HepG2 (cell line): Measurements from ENCODE around the gene POTEF. TPM values are rescaled to one million over a fixed set of nuclear protein-coding genes. Genes with fewer than 3 reads are reported as not detected.
"Not testable (repeated sequence)": the region's sequence is repeated elsewhere in the genome, so short reads cannot be mapped to it uniquely, and the experiment has no call there.

Source experiments
- ATAC-seq: fragments of 200-7000 bp; cut with Tn5 transposase; 3 replicates; pipeline ENCODE4 v1.9.1; 2020; ENCODE audit warnings: mild to moderate bottlenecking, moderate library complexity
- BruUV-seq: library from RNA; stranded (reverse); fragments of 400-500 nt; replicated peaks from 2 replicates; lab custom pipeline; 2021; lab: Mats Ljungman, UMichigan
- CTCF ChIA-PET: fragments of 300-600 bp; formaldehyde crosslinking; extraction: SDS; loops from one replicate; lab custom pipeline; 2021; ENCODE audit warnings: low total read pairs, inconsistent platforms, low intra/inter-chr PET ratio; lab: Yijun Ruan, JAX
- POLR2A ChIA-PET: fragments of 350-600 bp; sonication (Branson Sonifier 250); formaldehyde crosslinking; loops from one replicate; lab custom pipeline; 2020; ENCODE audit warnings: antibody characterized with exemption, inconsistent platforms; lab: Yijun Ruan, JAX
- DNase-seq: peaks from one replicate; pipeline ENCODE4 v3.0.0-alpha.2; 2015; ENCODE audit warnings: low spot score
- FAIRE-seq: peaks from 3 replicates; lab custom pipeline; 2011; peaks lifted over from hg19 to GRCh38; lab: Jason Lieb, UNC
- H2AFZ ChIP-seq: one replicate; pipeline ENCODE4 v1.6.1; 2011; ENCODE audit warnings: low read length, inconsistent platforms
- H3K27ac ChIP-seq: fragments of 300-600 bp; 3 replicates; pipeline ENCODE4 v1.8.0; 2011; ENCODE audit warnings: mixed run types, mild to moderate bottlenecking, mixed read lengths, low read length, inconsistent platforms; ENCODE audit not compliant: insufficient read depth; ENCODE audit errors: extremely low read length
- H3K27me3 ChIP-seq, 2 experiments: fragments of 200-600 bp in 1 of 2; 2 replicates in 1 of 2; 3 replicates in 1 of 2; pipeline versions ENCODE4 v1.6.0 to v1.8.0; 2011; ENCODE audit warnings: low read length in 2 of 2, mild to moderate bottlenecking in 2 of 2, moderate library complexity in 2 of 2, inconsistent platforms in 1 of 2; ENCODE audit not compliant: insufficient read depth in 2 of 2, control insufficient read depth in 1 of 2
- H3K36me3 ChIP-seq, 2 experiments: fragments of 200-600 bp in 1 of 2; replicated peaks in 1 of 2; 2 replicates in 1 of 2; 3 replicates in 1 of 2; pipeline versions ENCODE4 v1.5.1 to v1.8.0; 2011; ENCODE audit warnings: low read length in 2 of 2, inconsistent platforms in 1 of 2; ENCODE audit not compliant: insufficient read depth in 2 of 2, control insufficient read depth in 1 of 2
- H3K4me1 ChIP-seq: 2 replicates; pipeline ENCODE4 v1.5.1; 2012; ENCODE audit warnings: low read length, inconsistent platforms; ENCODE audit not compliant: insufficient read depth
- H3K4me2 ChIP-seq: 2 replicates; pipeline ENCODE4 v1.6.0; 2011; ENCODE audit warnings: low read depth, low read length, inconsistent platforms
- H3K4me3 ChIP-seq, 3 experiments: fragments of 200-600 bp in 1 of 3; sonication (generic), shearing (Covaris generic) in 1 of 3; replicated peaks in 1 of 3; 2 replicates each; pipeline ENCODE4 v1.5.1; 2011 to 2016; ENCODE audit warnings: low read length in 3 of 3, inconsistent platforms in 2 of 3, low read depth in 2 of 3, mild to moderate bottlenecking in 2 of 3, control low read depth in 1 of 3, mixed read lengths in 1 of 3; ENCODE audit not compliant: insufficient read depth in 1 of 3
- H3K79me2 ChIP-seq: one replicate; pipeline ENCODE4 v1.6.1; 2011; ENCODE audit warnings: low read length, inconsistent platforms; ENCODE audit not compliant: insufficient read depth
- H3K9ac ChIP-seq: 2 replicates; pipeline ENCODE4 v1.6.0; 2011; ENCODE audit warnings: mild to moderate bottlenecking, low read depth, low read length, inconsistent platforms; ENCODE audit not compliant: insufficient read depth
- H3K9me3 ChIP-seq: 2 replicates; pipeline ENCODE4 v1.5.1; 2012; ENCODE audit warnings: mild to moderate bottlenecking, low read length
- H4K20me1 ChIP-seq: 2 replicates; pipeline ENCODE4 v1.6.0; 2011; ENCODE audit warnings: inconsistent platforms, mild to moderate bottlenecking, low read length, moderate library complexity; ENCODE audit not compliant: insufficient read depth
- NR2F6 ChIP-seq, 2 experiments: IDR thresholded peaks; 2 replicates each; pipeline ENCODE4 v1.6.1; 2016; ENCODE audit warnings: antibody characterized with exemption in 1 of 2, mild to moderate bottlenecking in 1 of 2
- SALL1 ChIP-seq: sonication (generic); formaldehyde crosslinking; IDR thresholded peaks from 2 replicates; pipeline ENCODE4 v1.8.0; 2022; ENCODE audit warnings: mild to moderate bottlenecking, missing genetic modification reagents
- ZNF383 ChIP-seq: sonication (generic); formaldehyde crosslinking; IDR thresholded peaks from 2 replicates; pipeline ENCODE4 v1.4.0; 2020; ENCODE audit warnings: missing genetic modification reagents, mild to moderate bottlenecking, borderline replicate concordance
- WGBS: methylation state at CpG from one replicate; pipeline ENCODE4 v1.1.6; 2017; ENCODE audit warnings: low lambda C conversion rate; 5-methylcytosine and 5-hydroxymethylcytosine counted together
- in situ Hi-C: cut with HindIII; loops from 2 replicates; pipeline ENCODE4 v1.10.0; 2017; ENCODE audit warnings: low pct_unique_long_range_greater_than_20kb; ENCODE audit not compliant: extremely low pct_ligation_motif_present
- intact Hi-C: fragments of 100-400 bp; cut with micrococcal nuclease; formaldehyde crosslinking; loops from one replicate; pipeline ENCODE4 v1.10.0; 2022; ENCODE audit not compliant: unreplicated experiment
- polyA plus RNA-seq, 8 experiments: library from polyadenylated mRNA; depleted of rRNA in 3 of 8; stranded (reverse) in 7 of 8; unstranded in 1 of 8; fragments of >200 nt; fragmentation: Illumina TruSeq in 4 of 8; extraction: Trizol in 4 of 8; gene quantifications; 2 replicates each; pipeline versions ENCODE4 v1.2.1 to v1.2.3, GENCODE V29; 2011 to 2016; ENCODE audit warnings: low read depth in 4 of 8, missing spikeins in 1 of 8, mixed read lengths in 1 of 8; ENCODE audit not compliant: insufficient read depth in 1 of 8
- total RNA-seq, 5 experiments: library from RNA; depleted of rRNA; stranded (reverse); fragments of >200 nt; fragmentation: Illumina TruSeq; extraction: Trizol; gene quantifications; 2 replicates each; pipeline ENCODE4 v1.2.3, GENCODE V29; 2016; ENCODE audit warnings: low read depth in 1 of 5

Gene POTEF
- total and polyA plus RNA-seq, 2 of the 13 experiments (the other 11 are each of a cell fraction or from before 2014, with no cell fraction given): 1.2 to 6.0 TPM

- no peak overlapping the region for H3K4me2 ChIP-seq
- 93% methylated on average over 7 of the region's 7 CpGs for WGBS
- no peak overlapping the region for H3K27ac ChIP-seq
- H3K27me3 ChIP-seq: no peaks in the 10 kb centered on the region
- H2AFZ ChIP-seq: no peak overlapping the region
- TF ChIP-seq SALL1 (CRISPR knock-in tag) (no peak), ZNF383 (CRISPR knock-in tag) (no peak)
- in situ Hi-C loops (no loop called here), intact Hi-C loops (no loop called here)
- H4K20me1 ChIP-seq: no peaks in the 10 kb centered on the region
- no peak overlapping the region for H3K4me3 ChIP-seq
- CTCF ChIA-PET: no interaction called here
- POLR2A ChIA-PET: interaction anchor here (1.3 kb wide), 1 partner anchor 11 kb away, joined by 3 read pairs; the partner anchor contains the start of gene SMPD4
- no peak overlapping the region for H3K9ac ChIP-seq
- FAIRE-seq (no peak), ATAC-seq (no peak), DNase-seq (no peak)
- no peaks in the 10 kb centered on the region for H3K4me1 ChIP-seq
- no peaks in the 10 kb centered on the region for H3K9me3 ChIP-seq
- H3K79me2 ChIP-seq: peaks cover 3% of the 10 kb centered on the region
- no TSS peak for BruUV-seq
- H3K36me3 ChIP-seq: peaks cover 37 to 86% of the 10 kb centered on the region in 2 experiments
Measured at GRCh38 chr2:130169896-130170295, 40.9 kb upstream of the POTEF start.

- H3K27ac ChIP-seq; H3K9me3 ChIP-seq; H3K4me2 ChIP-seq; H3K9ac ChIP-seq; H3K27me3 ChIP-seq; POLR2A ChIA-PET; BruUV-seq; H3K4me1 ChIP-seq; DNase-seq; in situ Hi-C loops; H3K4me3 ChIP-seq; H3K79me2 ChIP-seq; intact Hi-C loops; FAIRE-seq; H4K20me1 ChIP-seq; H2AFZ ChIP-seq; CTCF ChIA-PET; TF ChIP-seq NR2F6 (CRISPR knock-in tag; IDR thresholded peaks at IDR 0.05): not testable (repeated sequence)
- H3K36me3 ChIP-seq: peaks cover 38 to 87% of the 10 kb centered on the region in 2 experiments
- peak; percentile 19; the same call in 2 of the 3 replicates for ATAC-seq
- 91% methylated on average over 3 of the region's 3 CpGs for WGBS
- TF ChIP-seq NR2F6 (IDR thresholded peaks at IDR 0.05): peak; percentile 16; the same call in 1 of the 2 replicates
Measured at GRCh38 chr2:130169163-130169562, 40.1 kb upstream of the POTEF start.

GRCh38 chr2:130166611-130167010 is 37.6 kb upstream of the POTEF start:
- ATAC-seq, intact Hi-C loops, H2AFZ ChIP-seq, H3K4me3 ChIP-seq, DNase-seq, FAIRE-seq, H4K20me1 ChIP-seq, in situ Hi-C loops, H3K27me3 ChIP-seq, POLR2A ChIA-PET, H3K4me2 ChIP-seq, H3K79me2 ChIP-seq, H3K27ac ChIP-seq, H3K4me1 ChIP-seq, H3K9me3 ChIP-seq, CTCF ChIA-PET, H3K9ac ChIP-seq: not testable (repeated sequence)
- 85% methylated on average over 3 of the region's 3 CpGs for WGBS
- BruUV-seq: TSS peak; percentile 15
- peaks cover 34 to 81% of the 10 kb centered on the region in 2 experiments for H3K36me3 ChIP-seq
